ENCODE results near the gene GAB2. TPM values are rescaled to one million over a fixed set of nuclear protein-coding genes. Genes with fewer than 3 reads are reported as not detected.
"Not testable (repeated sequence)": the region's sequence is repeated elsewhere in the genome, so short reads cannot be mapped to it uniquely, and the experiment has no call there.

Gene GAB2
- total RNA-seq, 1 donor from 2014 or later, result 65.1 TPM

- no peak for DNase-seq (ENCODE audit: low spot score)
Observed at GRCh38 chr11:78189851-78190250, 227.8 kb downstream of the GAB2 start.

- DNase-seq (ENCODE audit: low spot score), result no peak
Observed at GRCh38 chr11:78189174-78189724, 228.4 kb downstream of the GAB2 start.

- DNase-seq (ENCODE audit: low spot score), result peak; percentile 99
Observed at GRCh38 chr11:78188286-78189173, 229.1 kb downstream of the GAB2 start, which contains the start of the genes KCTD21 and USP35. Gene KCTD21, minus strand, starts transcription at chr11:78188626. Its CDS starts 14,072 bp downstream, at chr11:78174554. Gene USP35, plus strand, starts transcription at chr11:78188919. Its CDS starts 7,327 bp downstream, at chr11:78196246.

- DNase-seq (ENCODE audit: low spot score), result no peak
Observed at GRCh38 chr11:78187366-78188285, 230.0 kb downstream of the GAB2 start.

- no peak for DNase-seq (ENCODE audit: low spot score)
Observed at GRCh38 chr11:78181185-78181584, 236.4 kb downstream of the GAB2 start.

GRCh38 chr11:78180751-78181150, 236.9 kb downstream of the GAB2 start:
- DNase-seq (ENCODE audit: low spot score), result no peak

GRCh38 chr11:78179459-78180071, 238.1 kb downstream of the GAB2 start:
- DNase-seq (ENCODE audit: low spot score), result no peak

GRCh38 chr11:78177216-78177615, 240.4 kb downstream of the GAB2 start:
- no peak for DNase-seq (ENCODE audit: low spot score)

GRCh38 chr11:78176605-78177141, 240.9 kb downstream of the GAB2 start:
- no peak for DNase-seq (ENCODE audit: low spot score)

- DNase-seq (ENCODE audit: low spot score), result not testable (repeated sequence)
Observed at GRCh38 chr11:78175862-78176261, 241.8 kb downstream of the GAB2 start.

- no peak for DNase-seq (ENCODE audit: low spot score)
Observed at GRCh38 chr11:78171951-78172350, 245.7 kb downstream of the GAB2 start.

GRCh38 chr11:78170874-78171549, 246.6 kb downstream of the GAB2 start:
- no peak for DNase-seq (ENCODE audit: low spot score)

- DNase-seq (ENCODE audit: low spot score), result no peak
Observed at GRCh38 chr11:78170413-78170812, 247.2 kb downstream of the GAB2 start.

- peak; percentile 93 for DNase-seq (ENCODE audit: low spot score)
Observed at GRCh38 chr11:78168539-78169477, 248.8 kb downstream of the GAB2 start.

GRCh38 chr11:78166855-78167469, 250.7 kb downstream of the GAB2 start:
- DNase-seq (ENCODE audit: low spot score), result no peak
